H1 (cell line): ENCODE results near the gene ITPRIPL2. TPM values are rescaled to one million over a fixed set of nuclear protein-coding genes. Genes with fewer than 3 reads are reported as not detected.

ENCODE experiments used
- ASH2L ChIP-seq: fragments of 200-600, 300-600 bp; sonication (generic); IDR thresholded peaks from one replicate; pipeline ENCODE4 v1.7.1; 2017; ENCODE audit warnings: low read length
- CTCF ChIP-seq, 3 experiments: IDR thresholded peaks; 1 replicate in 2 of 3; 2 replicates in 1 of 3; pipeline versions ENCODE4 v1.5.1 to v1.6.1; 2011; ENCODE audit warnings: low read length in 3 of 3, mild to moderate bottlenecking in 3 of 3, inconsistent platforms in 2 of 3, low read depth in 1 of 3, moderate library complexity in 1 of 3; ENCODE audit not compliant: insufficient read depth in 1 of 3; ENCODE audit errors: control extremely low read depth in 1 of 3
- E2F6 ChIP-seq: IDR thresholded peaks from 2 replicates; pipeline ENCODE4 v1.6.1; 2012; ENCODE audit warnings: inconsistent platforms
- EP300 ChIP-seq, 2 experiments: IDR thresholded peaks; 1 replicate in 1 of 2; 2 replicates in 1 of 2; pipeline ENCODE4 v1.6.1; 2011 to 2012; ENCODE audit warnings: low read depth in 2 of 2, low read length in 2 of 2, mild to moderate bottlenecking in 2 of 2, borderline replicate concordance in 1 of 2, inconsistent platforms in 1 of 2, moderate library complexity in 1 of 2
- GABPA ChIP-seq: IDR thresholded peaks from 2 replicates; pipeline ENCODE4 v1.6.1; 2011; ENCODE audit warnings: mild to moderate bottlenecking, low read length, moderate library complexity, borderline replicate concordance; ENCODE audit not compliant: insufficient read depth
- GTF2F1 ChIP-seq: IDR thresholded peaks from 2 replicates; pipeline ENCODE4 v1.6.1; 2012; ENCODE audit warnings: low read depth, low read length, improper control_type of control experiment, borderline replicate concordance
- HDAC2 ChIP-seq, 2 experiments: fragments of 300-600 bp in 1 of 2; sonication (generic) in 1 of 2; IDR thresholded peaks; 2 replicates each; pipeline ENCODE4 v1.6.1; 2011 to 2012; ENCODE audit warnings: low read depth in 2 of 2, low read length in 2 of 2, mild to moderate bottlenecking in 2 of 2, moderate library complexity in 2 of 2, borderline replicate concordance in 1 of 2, inconsistent platforms in 1 of 2
- MAFK ChIP-seq: IDR thresholded peaks from 2 replicates; pipeline ENCODE4 v1.6.1; 2012; ENCODE audit warnings: low read depth, mild to moderate bottlenecking, improper control_type of control experiment, low read length
- RXRA ChIP-seq: IDR thresholded peaks from 2 replicates; pipeline ENCODE4 v1.6.1; 2011; ENCODE audit warnings: low read depth, mild to moderate bottlenecking, low read length, moderate library complexity; ENCODE audit not compliant: insufficient read depth
- TBP ChIP-seq: IDR thresholded peaks from 2 replicates; pipeline ENCODE4 v1.6.1; 2011; ENCODE audit warnings: low read depth, low read length, improper control_type of control experiment
- polyA plus RNA-seq, 7 experiments: library from polyadenylated mRNA; depleted of rRNA in 3 of 7; stranded (reverse) in 5 of 7; unstranded in 2 of 7; fragments of >200 nt in 5 of 7; fragments of 200-250 nt in 2 of 7; gene quantifications; 1 replicate in 5 of 7; 2 replicates in 1 of 7; 4 replicates in 1 of 7; pipeline versions ENCODE4 v1.2.1 to v1.2.3, GENCODE V29; 2011 to 2013; ENCODE audit warnings: missing spikeins in 2 of 7, mixed read lengths in 2 of 7
- total RNA-seq: library from RNA; stranded (reverse); fragmentation: NEBNext Ultra II Directional; extraction: Animal tissue kit (Norgen Biotek cat#: 25700); gene quantifications from 2 replicates; pipeline ENCODE4 v1.2.1, GENCODE V29; 2021
- TF ChIP-seq, protein P1 (sequence below): IDR thresholded peaks from 2 replicates; pipeline ENCODE4 v1.6.1; 2012; ENCODE audit warnings: inconsistent platforms

Gene ITPRIPL2
- total and polyA plus RNA-seq, 2 of the 8 experiments (the other 6 are each of a cell fraction or from before 2014, with no cell fraction given): 1.1 to 3.4 TPM

DNA sequence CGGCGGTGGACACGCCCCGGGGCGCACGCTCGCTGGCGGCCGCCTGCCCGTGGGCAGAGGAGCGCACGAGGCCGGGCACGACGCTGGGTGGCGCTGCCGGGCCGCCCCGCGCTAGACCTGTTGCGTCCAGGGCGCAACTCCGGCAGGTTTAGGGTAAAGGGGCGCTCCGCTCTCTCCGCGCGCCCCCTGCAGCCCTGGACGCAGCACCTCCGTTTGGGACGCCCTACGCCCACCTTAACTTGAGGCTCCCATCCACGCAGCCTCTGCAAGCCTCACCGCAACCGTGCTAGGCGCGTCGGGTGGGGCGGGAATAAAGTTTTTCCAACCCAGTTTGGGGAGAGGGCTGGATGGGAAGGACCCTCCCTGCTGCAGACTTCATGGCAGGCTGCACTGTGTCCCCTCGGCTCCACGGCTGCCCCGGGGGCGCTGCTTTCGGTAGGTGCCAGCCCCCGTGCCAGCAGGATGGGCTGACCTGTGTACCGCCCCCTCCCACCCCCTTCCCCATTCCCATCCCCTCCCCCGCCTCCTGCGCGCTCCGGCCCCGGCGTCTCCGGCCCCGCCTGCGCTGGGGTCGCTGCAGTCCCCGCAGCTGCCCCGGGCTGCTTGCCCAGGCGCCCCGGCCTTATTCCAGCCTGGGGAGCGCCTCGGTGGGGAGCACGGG, 54.1 kb downstream of the ITPRIPL2 start, which contains the start of gene SYT17 (continued):
- TF ChIP-seq CTCF (IDR thresholded peaks at IDR 0.05; ENCODE audit: control extremely low read depth in 1 of 3, insufficient read depth in 1 of 3, low read depth in 1 of 3, low read length in 3 of 3): peak; percentile 83 to 98 (median 89)
- TF ChIP-seq, protein P1, sequence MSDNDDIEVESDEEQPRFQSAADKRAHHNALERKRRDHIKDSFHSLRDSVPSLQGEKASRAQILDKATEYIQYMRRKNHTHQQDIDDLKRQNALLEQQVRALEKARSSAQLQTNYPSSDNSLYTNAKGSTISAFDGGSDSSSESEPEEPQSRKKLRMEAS: peak; percentile 83
- no peak for TF ChIP-seq EP300 (IDR thresholded peaks at IDR 0.05; ENCODE audit: borderline replicate concordance in 1 of 2, low read depth in 2 of 2, low read length in 2 of 2)
- no peak for TF ChIP-seq E2F6
- TF ChIP-seq GTF2F1: no peak
- peak; percentile 79 to 91; a peak in 2 of 4 replicates for TF ChIP-seq HDAC2 (IDR thresholded peaks at IDR 0.05; ENCODE audit: borderline replicate concordance in 1 of 2, low read depth in 2 of 2, low read length in 2 of 2)
- TF ChIP-seq TBP: 0 out of 2 replicates have a peak, but pooled peaks have one; percentile 11
- TF ChIP-seq MAFK: no peak
- TF ChIP-seq RXRA: no peak
- no peak for TF ChIP-seq ASH2L
- peak; percentile 72; the same call in 1 of the 2 replicates for TF ChIP-seq GABPA
